ENCODE measurements around the gene KLHL12.

Gene KLHL12

DNA sequence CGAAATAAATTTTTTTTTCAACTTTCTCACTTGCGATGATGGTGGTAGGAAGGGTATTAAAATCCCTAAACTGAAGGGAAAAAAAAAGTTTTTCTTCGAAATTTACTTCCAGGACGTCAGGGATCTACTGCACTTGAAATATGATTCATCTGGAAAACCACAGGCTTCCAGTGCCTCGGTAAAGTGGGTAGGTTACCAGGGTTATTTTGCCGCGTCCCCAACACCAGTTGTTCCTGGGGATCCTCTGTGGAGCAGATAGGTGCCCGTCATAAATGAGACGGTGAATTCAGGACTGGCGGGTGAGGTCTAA is 38.9 kb downstream of the KLHL12 start:
- Mint-ChIP-seq H3K9me3 (no peaks in the 10 kb centered on the region), H3K36me3 (peaks cover 10% of the 10 kb centered on the region), H3K27me3 (no peaks in the 10 kb centered on the region), H3K4me3 (peak overlapping the region; percentile 86), H3K27ac (peak overlapping the region; percentile 3), H3K4me1 (peaks cover 6% of the 10 kb centered on the region)
- ATAC-seq (ENCODE audit: low read depth) (no peak), DNase-seq (ENCODE audit: low spot score in 2 of 2) (no peak)

DNA sequence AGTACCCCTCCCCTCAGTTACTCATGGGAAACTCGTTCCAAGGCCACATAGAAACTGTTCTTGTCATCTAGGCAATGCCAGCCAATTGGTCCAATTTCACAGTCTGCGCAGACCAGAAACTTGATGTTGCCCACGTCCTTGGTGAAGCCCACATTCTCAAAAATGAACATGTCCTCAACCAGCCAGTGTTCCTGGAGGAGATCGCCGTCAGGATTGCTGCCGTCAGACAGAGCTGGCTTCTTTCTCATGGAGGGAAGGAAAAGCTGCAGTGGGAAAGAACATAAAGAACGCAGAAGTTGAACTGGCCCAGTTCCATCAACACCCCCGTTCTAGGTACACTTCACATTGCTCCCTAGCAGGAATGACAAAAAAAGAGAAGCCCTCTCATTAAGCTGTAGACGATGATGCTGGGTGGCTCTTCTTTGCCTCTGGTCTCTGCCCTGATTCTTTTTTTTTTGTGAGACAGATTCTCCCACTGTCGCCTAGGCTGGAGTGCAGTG is 46.0 kb downstream of the KLHL12 start:
- peaks cover 17% of the 10 kb centered on the region for H3K36me3 Mint-ChIP-seq
- no peak overlapping the region for H3K27ac Mint-ChIP-seq
- DNase-seq (ENCODE audit: low spot score in 2 of 2) (no peak), ATAC-seq (ENCODE audit: low read depth) (no peak)
- no peak overlapping the region for H3K4me3 Mint-ChIP-seq
- no peaks in the 10 kb centered on the region for H3K27me3 Mint-ChIP-seq
- peaks cover 2% of the 10 kb centered on the region for H3K4me1 Mint-ChIP-seq
- H3K9me3 Mint-ChIP-seq = no peaks in the 10 kb centered on the region

DNA sequence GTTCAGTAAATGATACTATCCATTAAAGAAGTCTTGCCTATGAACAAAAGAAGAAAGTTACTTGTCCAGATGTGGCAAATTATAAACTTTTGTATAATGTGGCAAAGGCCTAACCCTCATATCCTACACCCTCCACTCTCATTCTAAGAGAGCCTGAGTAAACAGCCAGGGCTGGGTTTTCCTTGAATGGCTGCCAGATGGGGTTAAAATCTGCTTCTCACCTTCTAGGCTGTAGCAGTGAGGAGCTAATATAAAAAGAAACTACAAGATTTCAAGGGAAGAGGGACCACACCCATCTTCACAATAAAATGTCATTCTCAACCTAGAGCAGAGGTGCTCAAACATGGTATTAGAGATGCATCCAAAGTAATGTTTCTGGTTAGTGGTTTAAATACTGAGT is 47.0 kb downstream of the KLHL12 start:
- DNase-seq (ENCODE audit: low spot score in 2 of 2) = no peak
- H3K36me3 Mint-ChIP-seq = peaks cover 17% of the 10 kb centered on the region
- ATAC-seq (ENCODE audit: low read depth) = no peak
- no peak overlapping the region for H3K4me3 Mint-ChIP-seq
- H3K4me1 Mint-ChIP-seq = peaks cover 2% of the 10 kb centered on the region
- H3K9me3 Mint-ChIP-seq = no peaks in the 10 kb centered on the region
- H3K27me3 Mint-ChIP-seq = no peaks in the 10 kb centered on the region
- H3K27ac Mint-ChIP-seq = no peak overlapping the region

DNA sequence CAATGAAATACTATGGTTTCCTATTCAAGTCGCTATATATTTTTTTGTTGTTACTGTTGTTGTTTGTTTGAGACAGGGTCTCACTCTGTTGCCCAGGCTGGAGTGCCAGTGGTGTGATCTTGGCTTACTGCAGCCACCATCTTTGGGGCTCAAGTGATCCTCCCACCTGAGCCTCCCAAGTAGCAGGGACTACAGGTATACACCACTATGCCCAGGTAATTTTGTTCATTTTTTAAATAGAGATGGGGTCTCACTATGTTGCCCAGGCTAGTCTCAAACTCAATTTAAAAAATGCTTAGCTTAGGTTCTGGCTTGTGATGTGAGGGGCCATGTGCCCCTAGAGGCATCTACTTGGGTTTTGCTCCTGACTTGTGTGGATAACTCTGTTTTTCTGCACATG is 47.9 kb downstream of the KLHL12 start:
- no peak overlapping the region for H3K27ac Mint-ChIP-seq
- no peak overlapping the region for H3K4me3 Mint-ChIP-seq
- DNase-seq (ENCODE audit: low spot score in 2 of 2) = no peak
- H3K27me3 Mint-ChIP-seq = no peaks in the 10 kb centered on the region
- H3K4me1 Mint-ChIP-seq = peaks cover 2% of the 10 kb centered on the region
- no peak for ATAC-seq (ENCODE audit: low read depth)
- H3K36me3 Mint-ChIP-seq = peaks cover 17% of the 10 kb centered on the region
- H3K9me3 Mint-ChIP-seq = no peaks in the 10 kb centered on the region

- no peak overlapping the region for H3K27ac Mint-ChIP-seq
- H3K27me3 Mint-ChIP-seq = peaks cover 4% of the 10 kb centered on the region
- no peak overlapping the region for H3K4me3 Mint-ChIP-seq
- DNase-seq (ENCODE audit: low spot score in 2 of 2) = no peak
- no peaks in the 10 kb centered on the region for H3K4me1 Mint-ChIP-seq
- peaks cover 5% of the 10 kb centered on the region for H3K36me3 Mint-ChIP-seq
- no peak for ATAC-seq (ENCODE audit: low read depth)
- no peaks in the 10 kb centered on the region for H3K9me3 Mint-ChIP-seq
Measured at GRCh38 chr1:202873026-202873425, 54.0 kb downstream of the KLHL12 start.

GRCh38 chr1:202871367-202871766 is 55.7 kb downstream of the KLHL12 start:
- H3K9me3 Mint-ChIP-seq = no peaks in the 10 kb centered on the region
- peaks cover 4% of the 10 kb centered on the region for H3K27me3 Mint-ChIP-seq
- no peak overlapping the region for H3K4me3 Mint-ChIP-seq
- no peaks in the 10 kb centered on the region for H3K4me1 Mint-ChIP-seq
- DNase-seq (ENCODE audit: low spot score in 2 of 2) (no peak), ATAC-seq (ENCODE audit: low read depth) (no peak)
- H3K36me3 Mint-ChIP-seq = peaks cover 5% of the 10 kb centered on the region
- H3K27ac Mint-ChIP-seq = no peak overlapping the region

GRCh38 chr1:202862679-202863560 is 64.1 kb downstream of the KLHL12 start:
- Mint-ChIP-seq H3K27me3 (peaks cover 19% of the 10 kb centered on the region), H3K4me3 (peak overlapping the region; percentile 92), H3K4me1 (peaks cover 8% of the 10 kb centered on the region), H3K36me3 (no peaks in the 10 kb centered on the region), H3K9me3 (no peaks in the 10 kb centered on the region), H3K27ac (no peak overlapping the region)
- DNase-seq (ENCODE audit: low spot score in 2 of 2) = no peak
- ATAC-seq (ENCODE audit: low read depth) = no peak

DNA sequence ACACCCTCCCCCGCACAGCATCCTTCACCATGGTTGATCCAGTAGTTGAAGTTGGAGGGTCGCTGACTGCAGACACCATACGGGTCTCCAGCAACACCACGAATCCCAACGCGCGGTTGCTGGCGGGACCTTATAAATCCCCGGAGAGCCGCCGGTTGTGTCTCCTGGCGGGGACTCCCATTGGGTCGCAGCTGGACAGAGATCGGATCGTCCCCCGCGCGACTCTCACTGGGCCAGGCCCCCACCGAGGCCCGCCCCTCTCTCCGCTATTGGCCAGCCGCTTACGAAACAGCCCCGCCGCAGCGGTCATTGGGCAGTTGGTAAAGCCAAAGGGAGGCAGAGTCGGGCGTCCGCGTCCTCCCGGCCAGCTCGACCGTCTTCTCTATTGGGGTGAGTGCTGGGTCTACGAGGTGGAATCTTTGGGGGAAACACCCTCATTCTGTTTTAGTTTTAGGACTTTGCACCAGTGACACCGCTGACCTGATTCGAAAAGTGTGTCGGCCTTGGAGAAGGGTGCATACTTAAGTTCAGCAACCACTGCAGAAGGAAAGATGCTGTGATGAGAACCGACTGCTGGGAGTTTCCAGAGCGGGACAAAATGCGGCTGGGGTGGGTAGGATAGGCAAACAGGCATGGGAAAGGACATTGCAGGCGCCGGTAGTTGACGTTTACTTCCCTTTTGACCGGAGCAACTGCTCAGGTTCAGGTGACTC is 65.5 kb downstream of the KLHL12 start:
- Mint-ChIP-seq H3K27ac (no peak overlapping the region), H3K4me1 (peaks cover 8% of the 10 kb centered on the region), H3K9me3 (no peaks in the 10 kb centered on the region), H3K36me3 (no peaks in the 10 kb centered on the region), H3K27me3 (peaks cover 19% of the 10 kb centered on the region), H3K4me3 (peak overlapping the region; percentile 92)
- DNase-seq (ENCODE audit: low spot score in 2 of 2) (peak; percentile 9 to 20), ATAC-seq (ENCODE audit: low read depth) (peak; percentile 78)

- no peaks in the 10 kb centered on the region for H3K9me3 Mint-ChIP-seq
- no peaks in the 10 kb centered on the region for H3K36me3 Mint-ChIP-seq
- peak overlapping the region; percentile 92 for H3K4me3 Mint-ChIP-seq
- DNase-seq (ENCODE audit: low spot score in 2 of 2) (peak in 1 of 2 donors; percentile 23), ATAC-seq (ENCODE audit: low read depth) (peak; percentile 71)
- peaks cover 15% of the 10 kb centered on the region for H3K27me3 Mint-ChIP-seq
- H3K27ac Mint-ChIP-seq = no peak overlapping the region
- H3K4me1 Mint-ChIP-seq = peaks cover 8% of the 10 kb centered on the region
Measured at GRCh38 chr1:202860744-202861419, 66.2 kb downstream of the KLHL12 start.

DNA sequence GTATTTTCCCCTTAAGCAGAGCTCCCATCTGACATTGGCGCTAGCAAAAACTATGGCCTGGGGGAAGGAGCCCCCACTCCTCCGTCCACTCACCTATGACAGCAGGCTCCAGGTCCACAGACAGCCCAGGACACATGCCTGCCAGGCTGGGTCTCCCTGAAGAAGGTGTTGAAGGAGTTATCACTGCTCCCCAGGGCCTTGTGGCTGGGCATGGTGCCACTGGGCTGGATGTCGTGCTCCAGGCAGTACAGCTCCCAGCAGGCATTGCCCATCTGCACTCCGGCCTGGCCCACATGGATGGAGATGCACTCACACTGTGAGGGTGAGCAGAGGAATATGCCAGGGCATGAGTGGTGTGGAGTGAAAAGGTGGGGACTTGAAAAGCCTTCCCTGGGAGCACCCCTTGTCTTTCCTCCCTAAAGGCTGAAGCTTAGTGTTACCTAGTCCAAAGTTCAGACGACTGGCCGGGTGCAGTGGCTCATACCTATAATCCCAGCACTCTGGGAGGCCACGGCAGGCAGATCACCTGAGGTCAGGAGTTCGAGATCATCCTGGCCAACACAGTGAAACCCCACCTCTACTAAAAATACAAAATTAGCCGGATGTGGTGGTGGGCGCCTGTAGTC is 68.1 kb downstream of the KLHL12 start:
- Mint-ChIP-seq H3K4me1 (peaks cover 8% of the 10 kb centered on the region), H3K36me3 (no peaks in the 10 kb centered on the region), H3K27ac (no peak overlapping the region), H3K27me3 (peaks cover 8% of the 10 kb centered on the region), H3K9me3 (no peaks in the 10 kb centered on the region), H3K4me3 (no peak overlapping the region)
- ATAC-seq (ENCODE audit: low read depth) = no peak
- no peak for DNase-seq (ENCODE audit: low spot score in 2 of 2)

GRCh38 chr1:202858331-202858730 is 68.7 kb downstream of the KLHL12 start:
- Mint-ChIP-seq H3K4me3 (no peak overlapping the region), H3K36me3 (no peaks in the 10 kb centered on the region), H3K4me1 (peaks cover 8% of the 10 kb centered on the region), H3K27me3 (peaks cover 8% of the 10 kb centered on the region), H3K27ac (no peak overlapping the region), H3K9me3 (no peaks in the 10 kb centered on the region)
- DNase-seq (ENCODE audit: low spot score in 2 of 2) (no peak), ATAC-seq (ENCODE audit: low read depth) (no peak)

- ATAC-seq (ENCODE audit: low read depth) (no peak), DNase-seq (ENCODE audit: low spot score in 2 of 2) (no peak)
- H3K9me3 Mint-ChIP-seq = no peaks in the 10 kb centered on the region
- no peak overlapping the region for H3K4me3 Mint-ChIP-seq
- H3K36me3 Mint-ChIP-seq = no peaks in the 10 kb centered on the region
- H3K27ac Mint-ChIP-seq = no peak overlapping the region
- H3K4me1 Mint-ChIP-seq = peaks cover 8% of the 10 kb centered on the region
- peaks cover 8% of the 10 kb centered on the region for H3K27me3 Mint-ChIP-seq
Measured at GRCh38 chr1:202857136-202857610, 69.9 kb downstream of the KLHL12 start.

DNA sequence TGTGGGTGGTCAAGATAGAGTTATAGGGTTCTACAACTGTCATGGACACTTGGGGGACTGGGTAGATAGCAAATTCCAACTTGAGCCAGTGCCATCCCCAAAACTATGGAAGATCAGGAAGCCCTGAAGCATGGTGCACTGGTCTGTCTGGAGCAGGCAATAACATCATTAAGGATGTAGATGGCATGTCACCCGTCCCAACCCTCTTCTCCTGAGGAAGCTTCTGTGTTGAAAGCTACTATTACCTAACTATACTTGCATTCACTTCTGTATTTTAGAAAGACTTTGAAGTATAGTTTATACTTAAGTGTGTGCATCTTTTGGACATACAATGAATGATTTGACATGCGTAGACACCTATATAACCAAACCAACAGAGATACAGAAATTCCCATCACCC is 71.0 kb downstream of the KLHL12 start:
- no peak for ATAC-seq (ENCODE audit: low read depth)
- Mint-ChIP-seq H3K27ac (no peak overlapping the region), H3K4me1 (no peaks in the 10 kb centered on the region), H3K36me3 (no peaks in the 10 kb centered on the region), H3K9me3 (no peaks in the 10 kb centered on the region), H3K27me3 (peaks cover 5% of the 10 kb centered on the region), H3K4me3 (no peak overlapping the region)
- DNase-seq (ENCODE audit: low spot score in 2 of 2) = no peak

DNA sequence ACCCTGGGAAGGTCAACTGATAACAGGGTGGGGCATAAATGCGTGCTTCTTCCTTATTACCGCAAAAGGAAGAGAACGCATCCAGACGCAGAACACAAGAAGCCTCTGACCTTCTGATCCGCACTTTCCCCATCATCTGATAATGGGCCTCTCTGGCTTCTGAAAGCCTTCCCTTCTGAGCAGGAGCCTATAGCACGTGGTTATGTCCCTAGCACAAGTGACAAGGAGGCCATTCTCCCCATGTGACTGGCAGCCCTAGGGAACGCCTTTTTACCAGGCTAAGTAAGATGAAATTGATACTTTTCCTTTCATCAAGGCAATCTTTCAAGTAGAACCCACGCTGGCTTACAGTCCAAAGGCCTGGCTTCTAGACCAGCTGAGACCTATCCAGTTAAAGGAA is 72.2 kb downstream of the KLHL12 start:
- Mint-ChIP-seq H3K9me3 (no peaks in the 10 kb centered on the region), H3K4me3 (no peak overlapping the region), H3K27me3 (peaks cover 3% of the 10 kb centered on the region), H3K27ac (no peak overlapping the region), H3K36me3 (no peaks in the 10 kb centered on the region), H3K4me1 (peaks cover 8% of the 10 kb centered on the region)
- ATAC-seq (ENCODE audit: low read depth) (no peak), DNase-seq (ENCODE audit: low spot score in 2 of 2) (no peak)

Measured in memory B cell (primary cell).